ENCODE results near the gene SPG11.

SPG11 gene

GRCh38 chr15:44529864-44530604 lies 133.4 kb downstream of the SPG11 start:
- no peak for DNase-seq (ENCODE audit: low spot score)

- DNase-seq (ENCODE audit: low spot score), result no peak
These were observed 136.2 kb downstream of the SPG11 start for GRCh38 chr15:44527241-44527640.

GRCh38 chr15:44525018-44525417 lies 138.4 kb downstream of the SPG11 start:
- no peak for DNase-seq (ENCODE audit: low spot score)

- no peak for DNase-seq (ENCODE audit: low spot score)
These were observed 143.9 kb downstream of the SPG11 start for GRCh38 chr15:44519537-44519936.

- DNase-seq (ENCODE audit: low spot score), result no peak
These were observed 147.0 kb downstream of the SPG11 start for GRCh38 chr15:44516436-44516835.
